SK-N-SH (cell line): ENCODE measurements around the gene SERPIND1. TPM values are rescaled to one million over a fixed set of nuclear protein-coding genes. Genes with fewer than 3 reads are reported as not detected.
"Not testable (repeated sequence)": the region's sequence is repeated elsewhere in the genome, so short reads cannot be mapped to it uniquely, and the experiment has no call there.

Experiments used
- CTCF ChIA-PET: fragments of 300-600, 350-600 bp; formaldehyde crosslinking; extraction: SDS; loops from one replicate; lab custom pipeline; 2021; lab: Yijun Ruan, JAX
- POLR2A ChIA-PET: fragments of 350-600 bp; sonication (Branson Sonifier 250); formaldehyde crosslinking; extraction: SDS; loops from one replicate; lab custom pipeline; 2020; ENCODE audit warnings: antibody characterized with exemption, inconsistent platforms; lab: Yijun Ruan, JAX
- DNase-seq: peaks from one replicate; pipeline ENCODE4 v3.0.0; 2012
- H2AFZ ChIP-seq: fragments of 200-600 bp; sonication (generic); 2 replicates; pipeline ENCODE4 v1.8.1; 2016; ENCODE audit warnings: antibody characterized with exemption, mild to moderate bottlenecking, low read depth
- H3F3A ChIP-seq: fragments of 200-600 bp; sonication (generic); replicated peaks from 2 replicates; pipeline ENCODE3; 2016; ENCODE audit warnings: antibody characterized with exemption, mild to moderate bottlenecking; ENCODE audit not compliant: insufficient read depth
- H3K27ac ChIP-seq, 2 experiments: fragments of 200-500 bp in 1 of 2; fragments of 200-600 bp in 1 of 2; sonication (Bioruptor generic) in 1 of 2; sonication (generic), shearing (Covaris generic) in 1 of 2; 2 replicates each; pipeline versions ENCODE4 v1.5.1 to v1.6.1; 2014 to 2016; ENCODE audit warnings: low read depth in 2 of 2, inconsistent platforms in 1 of 2, low read length in 1 of 2, mild to moderate bottlenecking in 1 of 2, mixed read lengths in 1 of 2
- H3K27me3 ChIP-seq: fragments of 200-600 bp; sonication (generic), shearing (Covaris generic); 2 replicates; pipeline ENCODE4 v1.6.1; 2016; ENCODE audit warnings: mixed run types; ENCODE audit not compliant: insufficient read depth
- H3K36me3 ChIP-seq, 2 experiments: fragments of 200-500 bp in 1 of 2; fragments of 200-600 bp in 1 of 2; sonication (Bioruptor generic) in 1 of 2; sonication (generic) in 1 of 2; replicated peaks in 1 of 2; 2 replicates each; pipeline versions ENCODE3 to v1.5.1; 2014 to 2016; ENCODE audit warnings: low read length in 1 of 2, mild to moderate bottlenecking in 1 of 2; ENCODE audit not compliant: insufficient read depth in 2 of 2, control insufficient read depth in 1 of 2
- H3K4me1 ChIP-seq, 2 experiments: fragments of 200-500 bp in 1 of 2; fragments of 200-600 bp in 1 of 2; sonication (Bioruptor generic) in 1 of 2; sonication (generic), shearing (Covaris generic) in 1 of 2; 2 replicates each; pipeline versions ENCODE4 v1.5.1 to v1.6.1; 2014 to 2016; ENCODE audit warnings: low read depth in 1 of 2, low read length in 1 of 2, mixed run types in 1 of 2; ENCODE audit not compliant: insufficient read depth in 2 of 2, control insufficient read depth in 1 of 2
- H3K4me2 ChIP-seq: fragments of 200-600 bp; sonication (generic), shearing (Covaris generic); 2 replicates; pipeline ENCODE4 v1.6.1; 2017; ENCODE audit warnings: mixed run types
- H3K4me3 ChIP-seq, 2 experiments: fragments of 200-500 bp in 1 of 2; fragments of 200-600 bp in 1 of 2; sonication (Bioruptor generic) in 1 of 2; sonication (generic), shearing (Covaris generic) in 1 of 2; 2 replicates each; pipeline versions ENCODE4 v1.5.1 to v1.8.1; 2014 to 2016; ENCODE audit warnings: low read depth in 2 of 2, inconsistent platforms in 1 of 2, low read length in 1 of 2, mild to moderate bottlenecking in 1 of 2, mixed read lengths in 1 of 2, moderate library complexity in 1 of 2
- H3K79me2 ChIP-seq: fragments of 200-600 bp; sonication (generic); 2 replicates; pipeline ENCODE4 v1.8.1; 2017; ENCODE audit warnings: mild to moderate bottlenecking; ENCODE audit not compliant: insufficient read depth
- H3K9ac ChIP-seq: fragments of 200-600 bp; sonication (generic); 2 replicates; pipeline ENCODE4 v1.6.1; 2017; ENCODE audit warnings: mixed run types
- H3K9me2 ChIP-seq: fragments of 200-600 bp; sonication (generic); 2 replicates; pipeline ENCODE4 v1.6.1; 2017; ENCODE audit warnings: mixed run types
- H3K9me3 ChIP-seq: fragments of 200-600 bp; sonication (generic); 2 replicates; pipeline ENCODE4 v1.6.1; 2017; ENCODE audit warnings: mixed run types, mild to moderate bottlenecking, moderate library complexity
- H4K20me1 ChIP-seq: fragments of 200-600 bp; sonication (generic); 2 replicates; pipeline ENCODE4 v1.6.1; 2017; ENCODE audit warnings: mild to moderate bottlenecking, mixed run types; ENCODE audit not compliant: insufficient read depth
- CHD2 ChIP-seq: fragments of 150-350 bp; IDR thresholded peaks from 2 replicates; pipeline ENCODE4 v1.6.1; 2018; ENCODE audit warnings: low read length; ENCODE audit not compliant: partially characterized antibody
- EP300 ChIP-seq, 2 experiments: IDR thresholded peaks; 2 replicates each; pipeline versions ENCODE4 v1.4.0 to v1.6.1; 2012; ENCODE audit warnings: borderline replicate concordance in 1 of 2, low read depth in 1 of 2, low read length in 1 of 2
- EZH2phosphoT487 ChIP-seq: fragments of 200-600 bp; sonication (generic); IDR thresholded peaks from 2 replicates; pipeline ENCODE4 v1.6.1; 2017; ENCODE audit warnings: low read depth, mixed run types, mild to moderate bottlenecking, antibody characterized with exemption, moderate library complexity, borderline replicate concordance
- FOXJ3 ChIP-seq: sonication (generic); formaldehyde crosslinking; IDR thresholded peaks from 2 replicates; pipeline ENCODE4 v1.5.1; 2020; ENCODE audit warnings: mild to moderate bottlenecking, missing genetic modification reagents
- GABPA ChIP-seq: IDR thresholded peaks from 2 replicates; pipeline ENCODE4 v1.4.0; 2012; ENCODE audit warnings: low read depth, mild to moderate bottlenecking
- MEF2A ChIP-seq: IDR thresholded peaks from 2 replicates; pipeline ENCODE4 v1.4.0; 2012; ENCODE audit warnings: low read depth, borderline replicate concordance
- RCOR1 ChIP-seq: fragments of 150-350 bp; IDR thresholded peaks from 2 replicates; pipeline ENCODE4 v1.6.1; 2017; ENCODE audit warnings: antibody characterized with exemption, low read length
- SIN3A ChIP-seq: IDR thresholded peaks from 2 replicates; pipeline ENCODE4 v1.6.1; 2012; ENCODE audit warnings: low read depth, mild to moderate bottlenecking, low read length, moderate library complexity, borderline replicate concordance
- TCF12 ChIP-seq: IDR thresholded peaks from 2 replicates; pipeline ENCODE4 v1.4.0; 2012
- USF1 ChIP-seq: IDR thresholded peaks from 2 replicates; pipeline ENCODE4 v1.4.0; 2012; ENCODE audit warnings: low read depth, borderline replicate concordance
- WGBS: methylation state at CpG from one replicate; pipeline ENCODE4 v1.1.6; 2017; ENCODE audit warnings: low lambda C conversion rate; 5-methylcytosine and 5-hydroxymethylcytosine counted together
- polyA plus RNA-seq, 3 experiments: library from polyadenylated mRNA; depleted of rRNA; stranded (reverse); fragments of >200 nt; gene quantifications; 2 replicates each; pipeline ENCODE4 v1.2.3, GENCODE V29; 2012
- TF ChIP-seq, protein P1 (sequence below): IDR thresholded peaks from 2 replicates; pipeline ENCODE4 v1.4.0; 2012; ENCODE audit warnings: low read depth

Gene SERPIND1
- polyA plus RNA-seq, 1 of the 3 experiments (the other 2 are of a cell fraction) = not detected

GRCh38 chr22:20727118-20728015, 46.5 kb upstream of the SERPIND1 start:
- TF ChIP-seq GABPA (no peak), SIN3A (no peak)
- TF ChIP-seq, protein P1, sequence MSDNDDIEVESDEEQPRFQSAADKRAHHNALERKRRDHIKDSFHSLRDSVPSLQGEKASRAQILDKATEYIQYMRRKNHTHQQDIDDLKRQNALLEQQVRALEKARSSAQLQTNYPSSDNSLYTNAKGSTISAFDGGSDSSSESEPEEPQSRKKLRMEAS = no peak
- DNase-seq = no peak
- H3K9ac ChIP-seq = no peak overlapping the region
- no peak overlapping the region for H3K4me3 ChIP-seq
- no peak overlapping the region for H3K27ac ChIP-seq
- ChIA-PET POLR2A (no interaction called here), CTCF (no interaction called here)
- H3K9me2 ChIP-seq = no peaks in the 10 kb centered on the region
- no peak overlapping the region for H2AFZ ChIP-seq
- no peaks in the 10 kb centered on the region for H3F3A ChIP-seq
- H3K4me2 ChIP-seq = no peak overlapping the region
- H3K79me2 ChIP-seq = no peaks in the 10 kb centered on the region
- no peaks in the 10 kb centered on the region for H3K27me3 ChIP-seq
- H3K4me1 ChIP-seq = peaks cover 0 to 12% of the 10 kb centered on the region in 2 experiments; a peak in 1 of 4 replicates
- WGBS = 93% methylated on average over 28 of the region's 29 CpGs
- no peaks in the 10 kb centered on the region for H3K9me3 ChIP-seq
- peaks cover 0 to 28% of the 10 kb centered on the region in 2 experiments for H3K36me3 ChIP-seq
- no peaks in the 10 kb centered on the region for H4K20me1 ChIP-seq

DNA sequence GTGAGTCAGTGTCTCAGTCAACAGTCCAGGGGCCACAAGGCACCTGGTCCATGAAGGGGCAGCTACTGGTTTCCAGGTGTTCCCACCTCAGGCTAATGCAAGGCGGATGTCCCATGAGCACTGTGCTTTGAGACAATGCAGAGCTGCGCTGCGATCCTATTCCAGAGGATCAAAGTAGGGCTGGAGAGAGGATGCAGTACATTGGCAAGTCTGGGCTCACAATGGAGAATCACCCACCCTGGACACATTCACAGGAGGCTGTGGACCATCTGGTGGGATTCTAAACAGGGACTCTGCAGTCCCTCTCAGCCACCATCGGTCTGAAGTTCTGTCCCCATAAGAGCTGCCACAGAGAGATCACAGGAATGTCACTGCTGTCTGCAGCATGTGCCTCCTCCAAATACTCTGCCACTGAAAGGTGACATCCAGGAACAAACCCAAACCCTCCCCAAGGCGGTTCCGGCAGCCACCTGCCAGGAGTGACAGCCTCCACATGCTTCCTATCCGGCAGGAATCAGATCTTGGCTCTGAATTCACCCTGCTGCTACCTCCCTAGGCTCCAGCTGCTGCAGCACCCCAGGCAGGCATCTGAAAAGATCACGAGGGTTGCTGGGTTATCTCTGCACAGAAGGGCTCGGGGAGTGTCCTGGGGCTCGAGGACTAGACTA, 45.3 kb upstream of the SERPIND1 start:
- CTCF ChIA-PET = no interaction called here
- H3K4me3 ChIP-seq = no peak overlapping the region
- TF ChIP-seq FOXJ3 (CRISPR knock-in tag) (no peak), CHD2 (no peak), GABPA (no peak), SIN3A (no peak), TCF12 (no peak), EP300 (IDR thresholded peaks at IDR 0.05; ENCODE audit: borderline replicate concordance in 1 of 2, low read depth in 1 of 2, low read length in 1 of 2) (no peak)

DNA sequence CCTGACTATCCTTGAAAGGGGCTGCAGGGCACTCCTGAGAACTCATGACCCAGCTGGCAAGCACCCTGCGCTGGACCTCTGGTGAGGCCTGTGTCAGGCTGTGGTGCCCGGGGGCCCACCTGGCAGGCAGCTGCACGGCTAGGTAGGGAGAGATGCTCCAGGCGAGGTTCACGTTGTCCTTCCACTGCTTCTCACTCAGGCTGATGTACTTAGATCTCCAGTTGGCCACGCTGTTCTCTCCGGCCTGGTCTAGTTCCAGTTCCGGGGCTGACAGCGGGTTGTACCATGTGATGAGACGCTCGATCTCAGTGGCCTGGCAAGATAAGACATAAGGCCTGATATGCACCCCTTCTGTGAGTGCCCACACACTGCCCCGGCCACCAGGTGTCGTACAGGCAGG, 44.7 kb upstream of the SERPIND1 start:
- CTCF ChIA-PET = interaction anchor here (1.2 kb wide), 1 partner anchor 12 kb away, joined by 3 read pairs; no protein-coding TSS in a partner anchor

More for the DNA sequence above, 45.3 kb upstream of the SERPIND1 start:
- H3F3A ChIP-seq = no peaks in the 10 kb centered on the region
- H3K9me3 ChIP-seq = no peaks in the 10 kb centered on the region
- no peak overlapping the region for H3K9ac ChIP-seq
- H3K27ac ChIP-seq = peak overlapping the region in 1 of 2 experiments; percentile 11; a peak in 1 of 4 replicates
- no peak overlapping the region for H2AFZ ChIP-seq
- 81% methylated on average over 6 of the region's 10 CpGs for WGBS
- peaks cover 0 to 28% of the 10 kb centered on the region in 2 experiments for H3K36me3 ChIP-seq
- H4K20me1 ChIP-seq = no peaks in the 10 kb centered on the region
- no peaks in the 10 kb centered on the region for H3K9me2 ChIP-seq
- H3K79me2 ChIP-seq = no peaks in the 10 kb centered on the region
- POLR2A ChIA-PET = no interaction called here
- H3K4me1 ChIP-seq = peaks cover 0 to 12% of the 10 kb centered on the region in 2 experiments; a peak in 1 of 4 replicates
- no peaks in the 10 kb centered on the region for H3K27me3 ChIP-seq
- no peak for DNase-seq
- no peak overlapping the region for H3K4me2 ChIP-seq

GRCh38 chr22:20732431-20732830, 41.5 kb upstream of the SERPIND1 start:
- not testable (repeated sequence) for H4K20me1 ChIP-seq
- 83% methylated on average over 2 of the region's 8 CpGs for WGBS
- POLR2A ChIA-PET = interaction anchor here (0.7 kb wide), 1 partner anchor 59 kb away, joined by 4 read pairs; no protein-coding TSS in a partner anchor

More for the DNA sequence above, 44.7 kb upstream of the SERPIND1 start:
- TF ChIP-seq MEF2A (no peak), CHD2 (no peak), RCOR1 (no peak), EZH2phosphoT487 (no peak), USF1 (no peak)
- TF ChIP-seq, protein P1 = no peak
- Histone ChIP-seq H3F3A (no peaks in the 10 kb centered on the region), H3K79me2 (no peaks in the 10 kb centered on the region), H2AFZ (no peak overlapping the region), H3K27ac (no peak overlapping the region; a peak in 1 of 4 replicates), H3K4me1 (peaks cover 0 to 12% of the 10 kb centered on the region in 2 experiments; a peak in 1 of 4 replicates), H3K27me3 (no peaks in the 10 kb centered on the region), H3K9ac (no peak overlapping the region), H4K20me1 (no peaks in the 10 kb centered on the region), H3K4me2 (no peak overlapping the region), H3K9me3 (no peaks in the 10 kb centered on the region), H3K36me3 (peaks cover 0 to 28% of the 10 kb centered on the region in 2 experiments), H3K9me2 (no peaks in the 10 kb centered on the region), H3K4me3 (no peak overlapping the region)
- POLR2A ChIA-PET = no interaction called here
- no peak for DNase-seq
- WGBS = 93% methylated on average over 3 of the region's 13 CpGs

More at GRCh38 chr22:20732431-20732830, 41.5 kb upstream of the SERPIND1 start:
- CTCF ChIA-PET = interaction anchor here (0.6 to 1.8 kb wide), 3 partner anchors 10 to 301 kb away, joined by 3 to 11 read pairs (median 3); no protein-coding TSS in a partner anchor
- H3F3A ChIP-seq, H3K79me2 ChIP-seq, H3K4me3 ChIP-seq, H3K27ac ChIP-seq, H3K9me2 ChIP-seq, DNase-seq, H3K4me2 ChIP-seq, H3K27me3 ChIP-seq, H3K9ac ChIP-seq, H2AFZ ChIP-seq, H3K9me3 ChIP-seq: not testable (repeated sequence)
- Histone ChIP-seq H3K36me3 (peaks cover 0 to 18% of the 10 kb centered on the region in 2 experiments), H3K4me1 (peaks cover 0 to 12% of the 10 kb centered on the region in 2 experiments; a peak in 1 of 4 replicates)
